HepG2 (cell line): Measurements from ENCODE around the gene L3MBTL1. TPM values are rescaled to one million over a fixed set of nuclear protein-coding genes. Genes with fewer than 3 reads are reported as not detected.

Source experiments
- CSRNP2 ChIP-seq: sonication (generic); formaldehyde crosslinking; conservative IDR thresholded peaks from 2 replicates; pipeline ENCODE4 v1.8.0; 2022; ENCODE audit warnings: low read depth, missing genetic modification reagents
- DNMT3B ChIP-seq: conservative IDR thresholded peaks from 2 replicates; pipeline ENCODE4 v1.6.1; 2016; ENCODE audit warnings: missing biosample characterization, control low read depth
- IRF2 ChIP-seq: IDR thresholded peaks from 2 replicates; pipeline ENCODE4 v1.6.1; 2018; ENCODE audit warnings: missing genetic modification reagents, missing compliant biosample characterization
- JUN ChIP-seq: sonication (generic); formaldehyde crosslinking; IDR thresholded peaks from 2 replicates; pipeline ENCODE4 v1.4.0; 2020; ENCODE audit warnings: mild to moderate bottlenecking, missing genetic modification reagents
- MBNL3 ChIP-seq: fragments of 250-450 bp; sonication (Bioruptor Pico); conservative IDR thresholded peaks from 2 replicates; pipeline ENCODE4 v1.8.0; 2022; ENCODE audit warnings: mild to moderate bottlenecking, inconsistent platforms
- MED1 ChIP-seq: sonication (generic); formaldehyde crosslinking; IDR thresholded peaks from 2 replicates; pipeline ENCODE4 v1.4.0; 2020; ENCODE audit warnings: missing genetic modification reagents
- MXD3 ChIP-seq: IDR thresholded peaks from 2 replicates; pipeline ENCODE4 v1.6.1; 2016; ENCODE audit warnings: mild to moderate bottlenecking, missing biosample characterization, missing genetic modification reagents
- NFE2 ChIP-seq: sonication (generic); formaldehyde crosslinking; IDR thresholded peaks from 2 replicates; pipeline ENCODE4 v1.4.0; 2020; ENCODE audit warnings: missing genetic modification reagents
- NONO ChIP-seq, 2 experiments: fragments of 450-650 bp in 1 of 2; sonication (generic) in 1 of 2; formaldehyde crosslinking in 1 of 2; IDR thresholded peaks in 1 of 2; conservative IDR thresholded peaks in 1 of 2; 2 replicates each; pipeline versions ENCODE4 v1.6.1 to v1.8.0; 2017 to 2022; ENCODE audit warnings: mild to moderate bottlenecking in 1 of 2, missing genetic modification reagents in 1 of 2, moderate library complexity in 1 of 2
- PPARG ChIP-seq: conservative IDR thresholded peaks from 2 replicates; pipeline ENCODE4 v1.6.1; 2016; ENCODE audit warnings: missing biosample characterization, missing genetic modification reagents
- PREB ChIP-seq: sonication (generic); formaldehyde crosslinking; IDR thresholded peaks from 2 replicates; pipeline ENCODE4 v1.4.0; 2020; ENCODE audit warnings: missing genetic modification reagents
- RARG ChIP-seq: sonication (generic); formaldehyde crosslinking; IDR thresholded peaks from 2 replicates; pipeline ENCODE4 v1.4.0; 2020; ENCODE audit warnings: low read depth, mild to moderate bottlenecking, missing genetic modification reagents
- SIX1 ChIP-seq: sonication (generic); formaldehyde crosslinking; IDR thresholded peaks from 2 replicates; pipeline ENCODE4 v1.4.0; 2020; ENCODE audit warnings: missing genetic modification reagents, borderline replicate concordance
- SP4 ChIP-seq: sonication (generic); formaldehyde crosslinking; IDR thresholded peaks from 2 replicates; pipeline ENCODE4 v1.8.1; 2023; ENCODE audit warnings: mild to moderate bottlenecking, missing genetic modification reagents
- THAP8 ChIP-seq: sonication (generic); formaldehyde crosslinking; IDR thresholded peaks from 2 replicates; pipeline ENCODE4 v1.5.1; 2020; ENCODE audit warnings: missing genetic modification reagents, mild to moderate bottlenecking, borderline replicate concordance
- ZNF234 ChIP-seq: sonication (generic); formaldehyde crosslinking; conservative IDR thresholded peaks from 2 replicates; pipeline ENCODE4 v1.5.1; 2020; ENCODE audit warnings: mild to moderate bottlenecking, missing genetic modification reagents
- ZNF615 ChIP-seq: sonication (generic); formaldehyde crosslinking; IDR thresholded peaks from 2 replicates; pipeline ENCODE4 v1.5.0; 2020; ENCODE audit warnings: mild to moderate bottlenecking, missing genetic modification reagents, borderline replicate concordance
- ZNF644 ChIP-seq: IDR thresholded peaks from 2 replicates; pipeline ENCODE4 v1.6.1; 2016; ENCODE audit warnings: low read depth
- ZNF713 ChIP-seq: sonication (generic); formaldehyde crosslinking; IDR thresholded peaks from 2 replicates; pipeline ENCODE4 v1.4.0; 2020; ENCODE audit warnings: mild to moderate bottlenecking, missing genetic modification reagents
- ZSCAN25 ChIP-seq: sonication (generic); formaldehyde crosslinking; IDR thresholded peaks from 2 replicates; pipeline ENCODE4 v1.8.0; 2022; ENCODE audit warnings: mild to moderate bottlenecking, missing genetic modification reagents
- polyA plus RNA-seq, 8 experiments: library from polyadenylated mRNA; depleted of rRNA in 3 of 8; stranded (reverse) in 7 of 8; unstranded in 1 of 8; fragments of >200 nt; fragmentation: Illumina TruSeq in 4 of 8; extraction: Trizol in 4 of 8; gene quantifications; 2 replicates each; pipeline versions ENCODE4 v1.2.1 to v1.2.3, GENCODE V29; 2011 to 2016; ENCODE audit warnings: low read depth in 4 of 8, missing spikeins in 1 of 8, mixed read lengths in 1 of 8; ENCODE audit not compliant: insufficient read depth in 1 of 8
- total RNA-seq, 5 experiments: library from RNA; depleted of rRNA; stranded (reverse); fragments of >200 nt; fragmentation: Illumina TruSeq; extraction: Trizol; gene quantifications; 2 replicates each; pipeline ENCODE4 v1.2.3, GENCODE V29; 2016; ENCODE audit warnings: low read depth in 1 of 5
- TF ChIP-seq, protein P1 (sequence below): IDR thresholded peaks from 2 replicates; pipeline ENCODE4 v1.6.1; 2016; ENCODE audit warnings: missing genetic modification reagents, missing compliant biosample characterization
- TF ChIP-seq, protein P2 (sequence below): sonication (generic); formaldehyde crosslinking; IDR thresholded peaks from 2 replicates; pipeline ENCODE4; 2020; ENCODE audit warnings: missing genetic modification reagents, mild to moderate bottlenecking, borderline replicate concordance

Gene L3MBTL1
- total and polyA plus RNA-seq, 2 of the 13 experiments (the other 11 are each of a cell fraction or from before 2014, with no cell fraction given) = 9.0 to 17.8 TPM

DNA sequence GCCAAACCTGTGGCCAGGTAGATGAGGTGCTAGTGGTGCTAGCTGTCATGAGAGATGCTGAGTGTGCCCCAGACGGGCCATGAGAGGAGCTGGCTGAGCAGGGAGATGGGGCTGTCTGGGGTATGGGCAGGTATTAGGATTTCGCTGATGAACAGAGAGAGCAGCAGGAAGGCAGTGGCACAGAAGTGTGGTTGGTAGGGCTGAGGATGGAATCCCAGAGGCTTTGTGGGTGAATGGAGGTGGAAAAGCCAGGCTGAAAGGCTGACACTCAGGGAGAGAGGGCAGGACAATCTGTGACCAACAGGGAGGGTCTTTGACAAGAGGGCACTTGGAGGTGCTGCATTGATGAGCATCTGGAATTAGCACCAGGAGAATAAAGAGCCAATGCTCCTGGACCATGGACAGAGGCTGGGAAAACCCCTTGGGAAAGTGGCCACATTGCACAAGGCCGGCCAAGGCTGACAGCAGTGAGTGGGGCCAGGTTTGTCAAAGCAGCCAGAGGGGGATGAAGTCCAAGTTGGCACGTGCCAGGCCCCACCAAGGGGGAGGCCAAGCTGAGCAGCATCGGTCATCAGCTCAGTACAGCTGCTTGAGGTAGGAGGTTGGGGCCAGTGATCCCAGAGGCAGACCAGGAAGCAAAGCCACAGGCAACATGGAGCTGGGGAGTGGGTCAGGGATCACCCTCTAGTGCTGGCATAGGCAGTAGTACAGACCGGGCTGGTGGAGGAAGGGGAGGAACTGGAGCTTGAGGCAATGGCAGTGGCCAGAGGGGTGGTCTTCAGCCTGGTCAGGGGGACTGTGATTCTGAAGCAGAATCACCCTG lies 31.6 kb downstream of the L3MBTL1 start (continued):
- TF ChIP-seq MXD3 (0 out of 2 replicates have a peak, but pooled peaks have one; percentile 35), DNMT3B (CRISPR knock-in tag) (no peak), NFE2 (CRISPR knock-in tag) (0 out of 2 replicates have a peak, but pooled peaks have one; percentile 10), MBNL3 (no peak), ZNF615 (CRISPR knock-in tag) (no peak), JUN (CRISPR knock-in tag) (no peak), ZNF234 (no peak), SIX1 (CRISPR knock-in tag) (no peak), PPARG (CRISPR knock-in tag) (no peak), MED1 (CRISPR knock-in tag) (peak; percentile 75), ZSCAN25 (CRISPR knock-in tag) (no peak), THAP8 (CRISPR knock-in tag) (no peak), RARG (CRISPR knock-in tag) (no peak), PREB (CRISPR knock-in tag) (0 out of 2 replicates have a peak, but pooled peaks have one; percentile 74), ZNF644 (CRISPR knock-in tag) (peak; percentile 56; the same call in 1 of the 2 replicates), IRF2 (CRISPR knock-in tag) (no peak), ZNF713 (CRISPR knock-in tag) (0 out of 2 replicates have a peak, but pooled peaks have one; percentile 47), NONO (IDR thresholded peaks at IDR 0.05) (no peak), NONO (CRISPR knock-in tag; conservative IDR thresholded peaks at IDR 0.05) (peak; percentile 55; the same call in 1 of the 2 replicates), SP4 (0 out of 2 replicates have a peak, but pooled peaks have one; percentile 52), CSRNP2 (CRISPR knock-in tag) (no peak)
- TF ChIP-seq, protein P1, sequence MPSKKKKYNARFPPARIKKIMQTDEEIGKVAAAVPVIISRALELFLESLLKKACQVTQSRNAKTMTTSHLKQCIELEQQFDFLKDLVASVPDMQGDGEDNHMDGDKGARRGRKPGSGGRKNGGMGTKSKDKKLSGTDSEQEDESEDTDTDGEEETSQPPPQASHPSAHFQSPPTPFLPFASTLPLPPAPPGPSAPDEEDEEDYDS (CRISPR knock-in tag) = no peak
- TF ChIP-seq, protein P2, sequence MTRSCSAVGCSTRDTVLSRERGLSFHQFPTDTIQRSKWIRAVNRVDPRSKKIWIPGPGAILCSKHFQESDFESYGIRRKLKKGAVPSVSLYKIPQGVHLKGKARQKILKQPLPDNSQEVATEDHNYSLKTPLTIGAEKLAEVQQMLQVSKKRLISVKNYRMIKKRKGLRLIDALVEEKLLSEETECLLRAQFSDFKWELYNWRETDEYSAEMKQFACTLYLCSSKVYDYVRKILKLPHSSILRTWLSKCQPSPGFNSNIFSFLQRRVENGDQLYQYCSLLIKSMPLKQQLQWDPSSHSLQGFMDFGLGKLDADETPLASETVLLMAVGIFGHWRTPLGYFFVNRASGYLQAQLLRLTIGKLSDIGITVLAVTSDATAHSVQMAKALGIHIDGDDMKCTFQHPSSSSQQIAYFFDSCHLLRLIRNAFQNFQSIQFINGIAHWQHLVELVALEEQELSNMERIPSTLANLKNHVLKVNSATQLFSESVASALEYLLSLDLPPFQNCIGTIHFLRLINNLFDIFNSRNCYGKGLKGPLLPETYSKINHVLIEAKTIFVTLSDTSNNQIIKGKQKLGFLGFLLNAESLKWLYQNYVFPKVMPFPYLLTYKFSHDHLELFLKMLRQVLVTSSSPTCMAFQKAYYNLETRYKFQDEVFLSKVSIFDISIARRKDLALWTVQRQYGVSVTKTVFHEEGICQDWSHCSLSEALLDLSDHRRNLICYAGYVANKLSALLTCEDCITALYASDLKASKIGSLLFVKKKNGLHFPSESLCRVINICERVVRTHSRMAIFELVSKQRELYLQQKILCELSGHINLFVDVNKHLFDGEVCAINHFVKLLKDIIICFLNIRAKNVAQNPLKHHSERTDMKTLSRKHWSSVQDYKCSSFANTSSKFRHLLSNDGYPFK (CRISPR knock-in tag) = no peak; the same call in 1 of the 2 replicates
